ENCODE measurements around the gene MATN1. TPM values are rescaled to one million over a fixed set of nuclear protein-coding genes. Genes with fewer than 3 reads are reported as not detected.

Gene MATN1
- total RNA-seq, 2 experiments from 2014 or later: not detected

- Mint-ChIP-seq H3K4me1 (ENCODE audit: low read depth) (peaks cover 98% of the 10 kb centered on the region), H3K9me3 (ENCODE audit: insufficient read depth) (no peaks in the 10 kb centered on the region), H3K36me3 (ENCODE audit: low read depth) (peaks cover 78% of the 10 kb centered on the region), H3K27me3 (ENCODE audit: low read depth) (no peaks in the 10 kb centered on the region), H3K27ac (peak overlapping the region; percentile 89), H3K4me3 (peak overlapping the region; percentile 65)
- DNase-seq (peak; percentile 79), ATAC-seq (peak; percentile 49)
- ChIA-PET POLR2A (interaction anchor here (0.6 to 16.2 kb wide), 9 partner anchors 8 to 40 kb away, joined by 3 to 290 read pairs (median 4); partner anchors contain the start of gene LAPTM5), CTCF (interaction anchor here (0.8 to 5.4 kb wide), 13 partner anchors 9 to 184 kb away, joined by 3 to 103 read pairs (median 14); partner anchors contain the start of gene LAPTM5)
Observed at GRCh38 chr1:30744060-30744756, 20.8 kb upstream of the MATN1 start.

GRCh38 chr1:30743584-30744059 is 20.2 kb upstream of the MATN1 start:
- H3K4me3 Mint-ChIP-seq: peak overlapping the region; percentile 65
- CTCF ChIA-PET: interaction anchor here (0.8 to 5.4 kb wide), 12 partner anchors 8 to 185 kb away, joined by 3 to 103 read pairs (median 14); partner anchors contain the start of gene LAPTM5
- DNase-seq: peak; percentile 89

GRCh38 chr1:30742963-30743559 is 19.7 kb upstream of the MATN1 start:
- Mint-ChIP-seq H3K27me3 (ENCODE audit: low read depth) (no peaks in the 10 kb centered on the region), H3K4me3 (peak overlapping the region; percentile 65), H3K4me1 (ENCODE audit: low read depth) (peaks cover 98% of the 10 kb centered on the region), H3K36me3 (ENCODE audit: low read depth) (peaks cover 78% of the 10 kb centered on the region), H3K27ac (peak overlapping the region; percentile 89), H3K9me3 (ENCODE audit: insufficient read depth) (no peaks in the 10 kb centered on the region)
- DNase-seq (no peak), ATAC-seq (no peak)
- ChIA-PET POLR2A (interaction anchor here (1.4 to 16.2 kb wide), 5 partner anchors 11 to 29 kb away, joined by 4 to 290 read pairs (median 12); partner anchors contain the start of gene LAPTM5), CTCF (interaction anchor here (1.0 to 5.4 kb wide), 11 partner anchors 7 to 58 kb away, joined by 3 to 103 read pairs (median 15); partner anchors contain the start of gene LAPTM5)

More at GRCh38 chr1:30743584-30744059, 20.2 kb upstream of the MATN1 start:
- no peaks in the 10 kb centered on the region for H3K9me3 Mint-ChIP-seq (ENCODE audit: insufficient read depth)
- peaks cover 78% of the 10 kb centered on the region for H3K36me3 Mint-ChIP-seq (ENCODE audit: low read depth)
- peak overlapping the region; percentile 89 for H3K27ac Mint-ChIP-seq
- ATAC-seq: peak; percentile 77
- H3K4me1 Mint-ChIP-seq (ENCODE audit: low read depth): peaks cover 98% of the 10 kb centered on the region
- H3K27me3 Mint-ChIP-seq (ENCODE audit: low read depth): no peaks in the 10 kb centered on the region
- POLR2A ChIA-PET: interaction anchor here (0.6 to 16.2 kb wide), 8 partner anchors 9 to 40 kb away, joined by 3 to 290 read pairs (median 4); partner anchors contain the start of gene LAPTM5

- ChIA-PET POLR2A (interaction anchor here (1.7 to 16.2 kb wide), 4 partner anchors 10 to 24 kb away, joined by 3 to 290 read pairs (median 15); partner anchors contain the start of gene LAPTM5), CTCF (interaction anchor here (2.5 to 5.4 kb wide), 5 partner anchors 13 to 37 kb away, joined by 14 to 103 read pairs (median 53); partner anchors contain the start of gene LAPTM5)
- peaks cover 98% of the 10 kb centered on the region for H3K4me1 Mint-ChIP-seq (ENCODE audit: low read depth)
- H3K36me3 Mint-ChIP-seq (ENCODE audit: low read depth): peaks cover 78% of the 10 kb centered on the region
- H3K4me3 Mint-ChIP-seq: no peak overlapping the region
- H3K27ac Mint-ChIP-seq: peak overlapping the region; percentile 89
- ATAC-seq (no peak), DNase-seq (no peak)
- no peaks in the 10 kb centered on the region for H3K9me3 Mint-ChIP-seq (ENCODE audit: insufficient read depth)
- no peaks in the 10 kb centered on the region for H3K27me3 Mint-ChIP-seq (ENCODE audit: low read depth)
Observed at GRCh38 chr1:30742300-30742962, 19.0 kb upstream of the MATN1 start.

GRCh38 chr1:30741239-30741894 is 18.0 kb upstream of the MATN1 start:
- POLR2A ChIA-PET: interaction anchor here (0.8 to 16.2 kb wide), 7 partner anchors 8 to 23 kb away, joined by 3 to 290 read pairs (median 3); partner anchors contain the start of gene LAPTM5
- peak overlapping the region; percentile 78 for H3K27ac Mint-ChIP-seq
- no peaks in the 10 kb centered on the region for H3K9me3 Mint-ChIP-seq (ENCODE audit: insufficient read depth)
- peaks cover 78% of the 10 kb centered on the region for H3K36me3 Mint-ChIP-seq (ENCODE audit: low read depth)
- CTCF ChIA-PET: interaction anchor here (1.2 to 5.4 kb wide), 6 partner anchors 16 to 41 kb away, joined by 3 to 80 read pairs (median 6); partner anchors contain the start of gene LAPTM5
- no peak for DNase-seq
- H3K4me1 Mint-ChIP-seq (ENCODE audit: low read depth): peaks cover 96% of the 10 kb centered on the region
- no peaks in the 10 kb centered on the region for H3K27me3 Mint-ChIP-seq (ENCODE audit: low read depth)
- peak overlapping the region; percentile 26 for H3K4me3 Mint-ChIP-seq
- no peak for ATAC-seq

GRCh38 chr1:30740251-30741238 is 17.2 kb upstream of the MATN1 start:
- CTCF ChIA-PET: interaction anchor here (1.2 to 1.5 kb wide), 5 partner anchors 16 to 42 kb away, joined by 3 to 7 read pairs (median 5); partner anchors contain the start of gene LAPTM5
- ATAC-seq (no peak), DNase-seq (no peak)
- peaks cover 90% of the 10 kb centered on the region for H3K4me1 Mint-ChIP-seq (ENCODE audit: low read depth)
- POLR2A ChIA-PET: interaction anchor here (0.8 to 16.2 kb wide), 6 partner anchors 8 to 22 kb away, joined by 3 to 290 read pairs (median 3); partner anchors contain the start of gene LAPTM5
- no peaks in the 10 kb centered on the region for H3K27me3 Mint-ChIP-seq (ENCODE audit: low read depth)
- no peaks in the 10 kb centered on the region for H3K9me3 Mint-ChIP-seq (ENCODE audit: insufficient read depth)
- peaks cover 78% of the 10 kb centered on the region for H3K36me3 Mint-ChIP-seq (ENCODE audit: low read depth)
- H3K4me3 Mint-ChIP-seq: peak overlapping the region; percentile 26
- peak overlapping the region; percentile 78 for H3K27ac Mint-ChIP-seq

GRCh38 chr1:30739601-30740000 is 16.2 kb upstream of the MATN1 start:
- H3K27ac Mint-ChIP-seq: peak overlapping the region; percentile 23
- no peaks in the 10 kb centered on the region for H3K9me3 Mint-ChIP-seq (ENCODE audit: insufficient read depth)
- H3K4me1 Mint-ChIP-seq (ENCODE audit: low read depth): peaks cover 88% of the 10 kb centered on the region
- H3K4me3 Mint-ChIP-seq: no peak overlapping the region
- ATAC-seq: no peak
- H3K27me3 Mint-ChIP-seq (ENCODE audit: low read depth): no peaks in the 10 kb centered on the region
- ChIA-PET POLR2A (no interaction called here), CTCF (interaction anchor here (1.7 kb wide), 1 partner anchor 20 kb away, joined by 7 read pairs; no protein-coding TSS in a partner anchor)
- H3K36me3 Mint-ChIP-seq (ENCODE audit: low read depth): peaks cover 87% of the 10 kb centered on the region
- no peak for DNase-seq

- peaks cover 82% of the 10 kb centered on the region for H3K4me1 Mint-ChIP-seq (ENCODE audit: low read depth)
- peaks cover 94% of the 10 kb centered on the region for H3K36me3 Mint-ChIP-seq (ENCODE audit: low read depth)
- H3K27ac Mint-ChIP-seq: peak overlapping the region; percentile 82
- H3K4me3 Mint-ChIP-seq: no peak overlapping the region
- no peak for ATAC-seq
- ChIA-PET POLR2A (interaction anchor here (1.0 kb wide), 1 partner anchor 11 kb away, joined by 3 read pairs; no protein-coding TSS in a partner anchor), CTCF (interaction anchor here (1.7 kb wide), 1 partner anchor 19 kb away, joined by 7 read pairs; no protein-coding TSS in a partner anchor)
- DNase-seq: no peak
- H3K9me3 Mint-ChIP-seq (ENCODE audit: insufficient read depth): no peaks in the 10 kb centered on the region
- H3K27me3 Mint-ChIP-seq (ENCODE audit: low read depth): no peaks in the 10 kb centered on the region
Observed at GRCh38 chr1:30738715-30739559, 15.6 kb upstream of the MATN1 start.

- H3K4me1 Mint-ChIP-seq (ENCODE audit: low read depth): peaks cover 74% of the 10 kb centered on the region
Observed at GRCh38 chr1:30738040-30738714, 14.8 kb upstream of the MATN1 start.

More at GRCh38 chr1:30738040-30738714, 14.8 kb upstream of the MATN1 start:
- ChIA-PET CTCF (interaction anchor here (1.7 to 3.5 kb wide), 2 partner anchors 18 to 41 kb away, joined by 7 to 15 read pairs; no protein-coding TSS in a partner anchor), POLR2A (interaction anchor here (0.6 to 1.5 kb wide), 4 partner anchors 12 to 34 kb away, joined by 3 read pairs; no protein-coding TSS in a partner anchor)
- DNase-seq (no peak), ATAC-seq (peak; percentile 14)
- Mint-ChIP-seq H3K4me3 (no peak overlapping the region), H3K27ac (peak overlapping the region; percentile 82), H3K27me3 (ENCODE audit: low read depth) (no peaks in the 10 kb centered on the region), H3K9me3 (ENCODE audit: insufficient read depth) (no peaks in the 10 kb centered on the region), H3K36me3 (ENCODE audit: low read depth) (peaks cover 97% of the 10 kb centered on the region)

Measured in activated CD8-positive, alpha-beta T cell treated with anti-CD3 and anti-CD28 coated beads, Interleukin-2, amount 10 ng/mL, durations not matched to agents 7 days and 5 days (primary cell).